DMS 273 (cell line): ENCODE data around the gene LCMT1.
"Not testable (repeated sequence)": the region's sequence is repeated elsewhere in the genome, so short reads cannot be mapped to it uniquely, and the experiment has no call there.

Experiments used
- DNase-seq: peaks from one replicate; lab custom pipeline; 2025; ENCODE audit not compliant: unreplicated experiment; lab: John Stamatoyannopoulos, UW

Gene LCMT1

GRCh38 chr16:25111403-25112166 lies at the start of gene LCMT1:
Gene LCMT1 (plus strand): TSS chr16:25111742. CDS start chr16:25111884, 142 bp downstream.
- DNase-seq: peak; percentile 99

- DNase-seq: no peak
These were observed 48.4 kb upstream of the LCMT1 start for GRCh38 chr16:25063102-25063501.

- DNase-seq: no peak
These were observed 47.7 kb upstream of the LCMT1 start for GRCh38 chr16:25063865-25064264.

GRCh38 chr16:25064281-25064680 lies 47.3 kb upstream of the LCMT1 start:
- not testable (repeated sequence) for DNase-seq

GRCh38 chr16:25064937-25065336 lies 46.6 kb upstream of the LCMT1 start:
- DNase-seq: no peak

GRCh38 chr16:25065899-25066298 lies 45.6 kb upstream of the LCMT1 start:
- DNase-seq: no peak

GRCh38 chr16:25066426-25066746 lies 45.2 kb upstream of the LCMT1 start:
- no peak for DNase-seq

GRCh38 chr16:25066747-25067631 lies 44.6 kb upstream of the LCMT1 start:
- DNase-seq: peak; percentile 91

- no peak for DNase-seq
These were observed 37.7 kb upstream of the LCMT1 start for GRCh38 chr16:25073854-25074253.

- no peak for DNase-seq
These were observed 33.1 kb upstream of the LCMT1 start for GRCh38 chr16:25078386-25078978.

- no peak for DNase-seq
These were observed 31.7 kb upstream of the LCMT1 start for GRCh38 chr16:25079637-25080378.

GRCh38 chr16:25080420-25081131 lies 31.0 kb upstream of the LCMT1 start:
- DNase-seq: no peak

- DNase-seq: no peak
These were observed 29.8 kb upstream of the LCMT1 start for GRCh38 chr16:25081702-25082101.

- no peak for DNase-seq
These were observed 28.5 kb upstream of the LCMT1 start for GRCh38 chr16:25083065-25083464.

- no peak for DNase-seq
These were observed 27.8 kb upstream of the LCMT1 start for GRCh38 chr16:25083701-25084100.

GRCh38 chr16:25084797-25085196 lies 26.7 kb upstream of the LCMT1 start:
- no peak for DNase-seq

GRCh38 chr16:25087761-25088160 lies 23.8 kb upstream of the LCMT1 start:
- no peak for DNase-seq

- DNase-seq: no peak
These were observed 22.2 kb upstream of the LCMT1 start for GRCh38 chr16:25089351-25089750.

GRCh38 chr16:25092441-25092840 lies 19.1 kb upstream of the LCMT1 start:
- DNase-seq: no peak

GRCh38 chr16:25093208-25094061 lies 18.1 kb upstream of the LCMT1 start:
- DNase-seq: no peak
